GM12864 (cell line): Measurements from ENCODE around the gene AP3S2.

Source experiments
- DNase-seq: peaks from one replicate; pipeline ENCODE4 v3.0.0-alpha.2; 2011; ENCODE audit warnings: low read depth
- H3K4me3 ChIP-seq: 2 replicates; pipeline ENCODE4 v1.5.1; 2011; ENCODE audit warnings: mild to moderate bottlenecking, low read depth, low read length, control low read depth
- TF ChIP-seq, protein P1 (sequence below): IDR thresholded peaks from 2 replicates; pipeline ENCODE4 v1.5.1; 2011; ENCODE audit warnings: low read depth, mild to moderate bottlenecking, moderate library complexity, low read length, control low read depth, inconsistent platforms; ENCODE audit errors: missing control alignments

Gene AP3S2

GRCh38 chr15:89828281-89829145, 65.3 kb downstream of the AP3S2 start:
- TF ChIP-seq, protein P1, sequence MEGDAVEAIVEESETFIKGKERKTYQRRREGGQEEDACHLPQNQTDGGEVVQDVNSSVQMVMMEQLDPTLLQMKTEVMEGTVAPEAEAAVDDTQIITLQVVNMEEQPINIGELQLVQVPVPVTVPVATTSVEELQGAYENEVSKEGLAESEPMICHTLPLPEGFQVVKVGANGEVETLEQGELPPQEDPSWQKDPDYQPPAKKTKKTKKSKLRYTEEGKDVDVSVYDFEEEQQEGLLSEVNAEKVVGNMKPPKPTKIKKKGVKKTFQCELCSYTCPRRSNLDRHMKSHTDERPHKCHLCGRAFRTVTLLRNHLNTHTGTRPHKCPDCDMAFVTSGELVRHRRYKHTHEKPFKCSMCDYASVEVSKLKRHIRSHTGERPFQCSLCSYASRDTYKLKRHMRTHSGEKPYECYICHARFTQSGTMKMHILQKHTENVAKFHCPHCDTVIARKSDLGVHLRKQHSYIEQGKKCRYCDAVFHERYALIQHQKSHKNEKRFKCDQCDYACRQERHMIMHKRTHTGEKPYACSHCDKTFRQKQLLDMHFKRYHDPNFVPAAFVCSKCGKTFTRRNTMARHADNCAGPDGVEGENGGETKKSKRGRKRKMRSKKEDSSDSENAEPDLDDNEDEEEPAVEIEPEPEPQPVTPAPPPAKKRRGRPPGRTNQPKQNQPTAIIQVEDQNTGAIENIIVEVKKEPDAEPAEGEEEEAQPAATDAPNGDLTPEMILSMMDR, result no peak
- DNase-seq, result no peak

GRCh38 chr15:89827829-89828228, 66.0 kb downstream of the AP3S2 start:
- TF ChIP-seq, protein P1, result no peak
- no peak overlapping the region for H3K4me3 ChIP-seq
- no peak for DNase-seq

More at GRCh38 chr15:89828281-89829145, 65.3 kb downstream of the AP3S2 start:
- H3K4me3 ChIP-seq, result no peak overlapping the region

DNA sequence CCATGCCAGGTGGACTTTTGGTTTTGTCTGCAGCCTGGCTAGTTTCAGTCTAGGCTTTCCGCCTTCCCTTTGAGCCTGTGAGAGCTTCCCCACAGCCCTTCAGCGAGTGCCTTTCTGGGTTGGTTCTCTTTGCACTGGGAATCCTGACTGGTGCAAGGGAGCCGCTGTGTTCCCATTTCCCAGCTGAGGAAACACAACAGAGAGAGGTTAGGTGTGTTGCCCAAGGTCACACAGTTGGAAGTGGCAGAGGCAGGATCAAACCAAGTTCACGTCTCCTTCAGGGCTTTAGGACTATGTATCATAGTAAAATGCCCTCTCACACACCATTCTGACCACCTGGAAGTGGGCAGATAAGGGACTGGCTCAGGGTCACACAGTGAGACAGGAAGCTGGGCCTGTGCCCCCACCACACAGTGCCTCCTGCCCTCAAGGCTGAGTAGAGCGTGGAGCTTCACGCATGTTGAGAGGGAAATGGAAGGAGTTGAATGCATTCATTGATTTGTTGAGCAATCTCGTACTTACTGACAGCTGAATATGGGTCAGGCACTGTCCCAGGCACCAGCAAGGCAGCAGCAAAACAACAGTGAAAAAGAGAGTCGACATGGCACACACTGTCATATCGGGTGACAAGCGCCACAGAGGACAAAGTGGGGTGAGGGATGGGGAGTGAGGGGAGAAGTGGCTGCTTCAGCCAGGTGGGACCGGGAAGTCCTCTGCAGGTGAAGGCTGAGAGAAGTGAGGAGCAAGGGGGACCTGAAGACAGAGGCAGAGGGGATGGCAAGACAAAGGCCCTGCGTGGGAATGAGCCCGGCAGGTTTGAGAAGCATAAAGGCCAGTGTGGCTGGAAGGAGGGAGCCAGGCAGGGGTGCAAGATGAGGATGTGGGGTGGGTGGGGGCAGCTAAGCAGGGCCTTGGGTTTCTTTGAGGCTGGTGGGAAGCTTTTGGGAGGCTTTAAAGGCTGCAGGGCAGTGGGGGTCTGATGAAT, 66.8 kb downstream of the AP3S2 start:
- DNase-seq, result no peak

GRCh38 chr15:89825271-89825940, 68.4 kb downstream of the AP3S2 start:
- DNase-seq, result no peak
- no peak overlapping the region for H3K4me3 ChIP-seq
- TF ChIP-seq, protein P1, result no peak

More for the DNA sequence above, 66.8 kb downstream of the AP3S2 start:
- TF ChIP-seq, protein P1, result no peak
- no peak overlapping the region for H3K4me3 ChIP-seq

- no peak overlapping the region for H3K4me3 ChIP-seq
- TF ChIP-seq, protein P1, result no peak
- no peak for DNase-seq
These were observed 69.3 kb downstream of the AP3S2 start for GRCh38 chr15:89824607-89824867.

GRCh38 chr15:89823836-89824606, 69.8 kb downstream of the AP3S2 start:
- no peak overlapping the region for H3K4me3 ChIP-seq
- DNase-seq, result no peak
- TF ChIP-seq, protein P1, result no peak
